Activated CD4-positive, alpha-beta T cell treated with anti-CD3 and anti-CD28 coated beads for 36 hours (primary cell): ENCODE data around the gene OPN1SW. TPM values are rescaled to one million over a fixed set of nuclear protein-coding genes. Genes with fewer than 3 reads are reported as not detected.

ENCODE experiments used
- ATAC-seq: fragments of 200-7000 bp; cut with Tn5 transposase; one replicate; pipeline ENCODE4 v1.10.0; 2021; ENCODE audit warnings: mild to moderate bottlenecking, moderate library complexity
- CTCF ChIA-PET: fragments of 350-600 bp; sonication (Branson Sonifier 250); formaldehyde crosslinking; loops from one replicate; lab custom pipeline; 2021; ENCODE audit warnings: antibody characterized with exemption; lab: Charles Lee
- POLR2A ChIA-PET: fragments of 350-600 bp; sonication (Branson Sonifier 250); formaldehyde crosslinking; loops from one replicate; lab custom pipeline; 2021; ENCODE audit warnings: antibody characterized with exemption, inconsistent platforms; lab: Charles Lee
- DNase-seq: peaks from one replicate; pipeline ENCODE4 v3.0.0-alpha.2; 2020
- H3K27ac Mint-ChIP-seq: one replicate; pipeline ENCODE4 v1.8.0; 2021; ENCODE audit warnings: mixed read lengths
- H3K27me3 Mint-ChIP-seq: one replicate; pipeline ENCODE4 v1.8.0; 2021; ENCODE audit warnings: mixed read lengths
- H3K36me3 Mint-ChIP-seq: one replicate; pipeline ENCODE4 v1.8.0; 2021; ENCODE audit warnings: low read depth, mixed read lengths
- H3K4me1 Mint-ChIP-seq: one replicate; pipeline ENCODE4 v1.8.0; 2021; ENCODE audit warnings: mixed read lengths
- H3K4me3 Mint-ChIP-seq: one replicate; pipeline ENCODE4 v1.8.0; 2021; ENCODE audit warnings: mild to moderate bottlenecking, moderate library complexity, mixed read lengths
- H3K9me3 Mint-ChIP-seq: one replicate; pipeline ENCODE4 v1.8.0; 2021; ENCODE audit warnings: low read depth, mixed read lengths
- intact Hi-C, 2 experiments: fragments of 100-400 bp; cut with DNase I in 1 of 2; cut with micrococcal nuclease in 1 of 2; formaldehyde crosslinking; loops; one replicate each; pipeline versions ENCODE4 v1.14.2 to v1.15.1; 2022 to 2024; cut with DNase I, micrococcal nuclease
- total RNA-seq, 2 experiments: library from RNA; stranded (reverse); gene quantifications; one replicate each; pipeline ENCODE4 v1.2.3, GENCODE V29; 2021

Gene OPN1SW, protein sequence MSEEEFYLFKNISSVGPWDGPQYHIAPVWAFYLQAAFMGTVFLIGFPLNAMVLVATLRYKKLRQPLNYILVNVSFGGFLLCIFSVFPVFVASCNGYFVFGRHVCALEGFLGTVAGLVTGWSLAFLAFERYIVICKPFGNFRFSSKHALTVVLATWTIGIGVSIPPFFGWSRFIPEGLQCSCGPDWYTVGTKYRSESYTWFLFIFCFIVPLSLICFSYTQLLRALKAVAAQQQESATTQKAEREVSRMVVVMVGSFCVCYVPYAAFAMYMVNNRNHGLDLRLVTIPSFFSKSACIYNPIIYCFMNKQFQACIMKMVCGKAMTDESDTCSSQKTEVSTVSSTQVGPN
- total RNA-seq = not detected

GRCh38 chr7:128775744-128776474 lies at the start of gene OPN1SW:
OPN1SW (minus strand) TSS chr7:128775794; CDS start chr7:128775781, 13 bp downstream.
- peaks cover 17% of the 10 kb centered on the region for H3K9me3 Mint-ChIP-seq
- ATAC-seq = no peak
- no peak within 1 kb of the TSS for H3K27ac Mint-ChIP-seq
- DNase-seq = no peak
- no peak within 1 kb of the TSS for H3K4me3 Mint-ChIP-seq
- H3K27me3 Mint-ChIP-seq = no peaks in the 10 kb centered on the region
- peaks cover 13% of the 10 kb centered on the region for H3K4me1 Mint-ChIP-seq
- intact Hi-C loops = no loop called here
- H3K36me3 Mint-ChIP-seq = peaks cover 30% of the 10 kb centered on the region
- ChIA-PET CTCF (interaction anchor here (0.6 kb wide), 1 partner anchor 15 kb away, joined by 3 read pairs; no protein-coding TSS in a partner anchor), POLR2A (no interaction called here)

GRCh38 chr7:128821724-128822123 lies 46.1 kb upstream of the OPN1SW start:
- Mint-ChIP-seq H3K4me3 (no peak overlapping the region), H3K9me3 (no peaks in the 10 kb centered on the region), H3K36me3 (no peaks in the 10 kb centered on the region), H3K27me3 (no peaks in the 10 kb centered on the region), H3K4me1 (peaks cover 5% of the 10 kb centered on the region), H3K27ac (no peak overlapping the region)
- intact Hi-C loops = no loop called here
- no peak for DNase-seq
- CTCF ChIA-PET = no interaction called here
- POLR2A ChIA-PET = no interaction called here
- no peak for ATAC-seq

DNA sequence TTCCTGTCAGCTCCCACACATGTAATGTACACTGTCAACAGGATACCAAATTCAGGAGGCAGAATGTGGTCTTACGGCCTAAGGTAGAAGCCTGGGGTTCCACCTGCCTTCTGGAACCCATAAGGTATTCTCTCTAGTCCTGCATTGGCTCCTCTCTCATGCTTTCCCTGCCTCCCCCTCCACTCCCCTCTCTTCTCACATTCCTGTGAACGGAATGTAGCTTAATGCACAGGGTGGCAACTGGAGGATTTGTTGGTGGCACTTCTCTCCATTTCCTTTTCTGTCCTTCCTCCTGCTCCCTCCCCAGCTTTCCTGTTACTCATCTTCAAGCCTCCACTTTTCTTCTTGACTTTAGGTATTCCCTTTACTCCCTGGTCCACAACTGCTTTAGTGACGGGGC lies 43.1 kb upstream of the OPN1SW start:
- DNase-seq (no peak), ATAC-seq (no peak)
- Mint-ChIP-seq H3K9me3 (no peaks in the 10 kb centered on the region), H3K4me1 (peaks cover 5% of the 10 kb centered on the region), H3K36me3 (no peaks in the 10 kb centered on the region), H3K27ac (no peak overlapping the region), H3K27me3 (no peaks in the 10 kb centered on the region), H3K4me3 (no peak overlapping the region)
- ChIA-PET POLR2A (interaction anchor here (0.6 kb wide), 1 partner anchor 14 kb away, joined by 3 read pairs; no protein-coding TSS in a partner anchor), CTCF (interaction anchor here (0.8 to 1.2 kb wide), 2 partner anchors 13 to 41 kb away, joined by 3 to 5 read pairs; no protein-coding TSS in a partner anchor)
- intact Hi-C loops = no loop called here

DNA sequence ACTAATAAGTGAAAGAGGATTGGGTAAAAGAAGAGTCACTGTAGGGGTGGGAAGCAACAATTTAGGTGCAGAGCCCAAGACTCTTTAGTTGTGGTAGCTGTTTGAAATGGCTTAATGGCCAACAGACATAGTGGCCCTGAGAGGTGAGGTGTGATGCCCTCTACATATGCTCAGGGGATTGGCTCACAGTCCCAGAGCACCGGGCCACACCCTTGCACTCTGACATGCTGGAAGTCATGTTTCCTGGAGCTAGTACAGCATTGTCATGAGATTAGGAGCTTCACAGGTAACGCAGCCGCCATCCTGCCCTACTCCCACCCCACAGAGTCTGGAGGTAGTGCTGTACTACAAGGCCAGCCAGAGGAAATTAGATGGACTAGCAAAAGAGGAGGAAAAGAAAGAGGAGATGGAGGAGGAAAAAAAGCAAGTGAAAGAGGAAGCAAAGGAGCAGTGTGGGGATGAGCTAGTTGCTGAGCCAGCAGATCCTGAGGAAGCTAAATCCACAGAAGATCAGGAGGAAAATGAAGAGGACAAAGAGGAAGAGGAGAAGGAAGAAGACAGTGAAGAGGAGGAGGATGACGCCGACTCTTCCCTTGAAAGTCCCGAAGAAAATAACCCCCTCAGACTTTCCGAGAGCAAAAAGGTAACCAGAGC lies 39.8 kb upstream of the OPN1SW start:
- ChIA-PET POLR2A (no interaction called here), CTCF (interaction anchor here (0.8 kb wide), 1 partner anchor 894 kb away, joined by 3 read pairs; no protein-coding TSS in a partner anchor)
- H3K27me3 Mint-ChIP-seq = no peaks in the 10 kb centered on the region
- no peak overlapping the region for H3K4me3 Mint-ChIP-seq
- intact Hi-C loops = no loop called here
- ATAC-seq = no peak
- no peaks in the 10 kb centered on the region for H3K9me3 Mint-ChIP-seq
- DNase-seq = no peak
- H3K27ac Mint-ChIP-seq = no peak overlapping the region
- H3K4me1 Mint-ChIP-seq = peaks cover 5% of the 10 kb centered on the region
- no peaks in the 10 kb centered on the region for H3K36me3 Mint-ChIP-seq

- CTCF ChIA-PET = interaction anchor here (0.8 kb wide), 1 partner anchor 19 kb away, joined by 3 read pairs; no protein-coding TSS in a partner anchor
- no peaks in the 10 kb centered on the region for H3K9me3 Mint-ChIP-seq
- ATAC-seq = no peak
Observed at GRCh38 chr7:128814499-128814898, 38.9 kb upstream of the OPN1SW start.

DNA sequence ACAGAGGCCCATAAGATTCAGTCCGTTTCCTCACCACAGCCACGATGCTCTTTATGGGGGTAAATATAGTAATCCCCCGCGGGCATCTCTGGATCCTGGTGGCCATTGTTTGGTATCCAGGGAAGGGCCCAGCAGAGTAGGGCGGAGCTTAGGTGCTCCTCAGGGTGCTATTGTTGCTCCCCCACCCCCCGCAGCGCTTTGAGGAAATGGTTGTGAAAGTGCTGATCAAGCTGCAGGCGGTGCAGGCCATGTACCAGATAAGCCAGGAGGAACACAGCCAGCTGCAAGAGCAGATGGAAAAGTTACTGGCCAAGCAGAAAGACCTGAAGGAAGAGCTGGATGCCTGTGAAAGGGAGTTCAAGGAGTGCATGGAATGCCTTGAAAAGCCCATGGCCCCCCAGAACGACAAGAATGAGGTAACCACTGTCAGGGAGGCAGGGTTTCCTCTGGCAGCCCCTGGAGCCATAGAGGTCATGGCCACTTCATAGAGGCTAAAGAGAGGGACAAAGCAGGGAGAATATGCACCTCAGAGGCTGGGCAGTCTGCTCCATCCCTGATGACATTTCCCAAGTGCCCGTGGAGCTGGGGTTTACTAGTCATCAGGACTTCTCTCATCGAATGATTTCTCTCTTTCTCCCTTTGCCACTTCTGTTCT lies 37.0 kb upstream of the OPN1SW start:
- Mint-ChIP-seq H3K4me3 (no peak overlapping the region), H3K4me1 (no peaks in the 10 kb centered on the region), H3K36me3 (no peaks in the 10 kb centered on the region), H3K27me3 (no peaks in the 10 kb centered on the region), H3K27ac (no peak overlapping the region), H3K9me3 (no peaks in the 10 kb centered on the region)
- no peak for DNase-seq
- ChIA-PET CTCF (interaction anchor here (0.6 to 1.7 kb wide), 2 partner anchors 71 to 1949 kb away, joined by 4 to 7 read pairs; no protein-coding TSS in a partner anchor), POLR2A (no interaction called here)
- intact Hi-C loops = no loop called here
- ATAC-seq = no peak

More at GRCh38 chr7:128814499-128814898, 38.9 kb upstream of the OPN1SW start:
- POLR2A ChIA-PET = no interaction called here
- no peaks in the 10 kb centered on the region for H3K36me3 Mint-ChIP-seq
- DNase-seq = no peak
- intact Hi-C loops = no loop called here
- H3K27ac Mint-ChIP-seq = no peak overlapping the region
- no peaks in the 10 kb centered on the region for H3K4me1 Mint-ChIP-seq
- H3K4me3 Mint-ChIP-seq = no peak overlapping the region
- H3K27me3 Mint-ChIP-seq = no peaks in the 10 kb centered on the region

GRCh38 chr7:128811631-128812430 lies 36.2 kb upstream of the OPN1SW start:
- POLR2A ChIA-PET = no interaction called here
- CTCF ChIA-PET = interaction anchor here (0.6 to 1.7 kb wide), 3 partner anchors 28 to 1950 kb away, joined by 3 to 7 read pairs (median 4); no protein-coding TSS in a partner anchor
- Mint-ChIP-seq H3K4me3 (no peak overlapping the region), H3K36me3 (no peaks in the 10 kb centered on the region), H3K9me3 (no peaks in the 10 kb centered on the region), H3K4me1 (no peaks in the 10 kb centered on the region), H3K27me3 (no peaks in the 10 kb centered on the region), H3K27ac (no peak overlapping the region)
- DNase-seq = no peak
- intact Hi-C loops = no loop called here
- no peak for ATAC-seq

- no peaks in the 10 kb centered on the region for H3K27me3 Mint-ChIP-seq
- no peak for ATAC-seq
- CTCF ChIA-PET = interaction anchor here (0.6 kb wide), 1 partner anchor 27 kb away, joined by 3 read pairs; no protein-coding TSS in a partner anchor
Observed at GRCh38 chr7:128810997-128811396, 35.4 kb upstream of the OPN1SW start.

DNA sequence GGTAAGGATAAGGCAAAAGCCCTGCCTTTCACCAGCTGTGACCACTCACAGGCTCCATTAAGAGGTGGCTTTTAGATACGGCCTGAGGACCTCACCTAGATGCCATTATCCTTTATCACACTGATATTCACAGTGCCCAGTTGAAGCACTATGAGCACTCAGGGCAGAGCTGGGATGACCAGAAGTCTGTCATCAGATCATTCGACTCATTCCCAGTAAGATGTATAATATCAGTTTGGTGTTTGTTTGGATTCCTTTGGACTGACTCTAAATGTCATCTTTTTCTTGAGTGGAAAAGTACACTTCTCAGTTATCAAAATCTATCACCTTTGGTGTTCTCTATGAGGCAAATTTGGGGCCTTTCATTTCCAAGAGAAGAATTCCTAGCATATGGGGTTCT lies 34.9 kb upstream of the OPN1SW start:
- Mint-ChIP-seq H3K27me3 (no peaks in the 10 kb centered on the region), H3K4me3 (no peak overlapping the region), H3K9me3 (no peaks in the 10 kb centered on the region), H3K36me3 (peaks cover 2% of the 10 kb centered on the region), H3K27ac (no peak overlapping the region), H3K4me1 (no peaks in the 10 kb centered on the region)
- ChIA-PET POLR2A (no interaction called here), CTCF (no interaction called here)
- intact Hi-C loops = no loop called here
- ATAC-seq = no peak
- DNase-seq = no peak

More at GRCh38 chr7:128810997-128811396, 35.4 kb upstream of the OPN1SW start:
- Mint-ChIP-seq H3K9me3 (no peaks in the 10 kb centered on the region), H3K4me1 (no peaks in the 10 kb centered on the region), H3K4me3 (no peak overlapping the region), H3K36me3 (no peaks in the 10 kb centered on the region), H3K27ac (no peak overlapping the region)
- intact Hi-C loops = no loop called here
- no peak for DNase-seq
- POLR2A ChIA-PET = no interaction called here

GRCh38 chr7:128809363-128809762 lies 33.8 kb upstream of the OPN1SW start:
- Mint-ChIP-seq H3K4me1 (no peaks in the 10 kb centered on the region), H3K9me3 (no peaks in the 10 kb centered on the region), H3K27ac (no peak overlapping the region), H3K27me3 (no peaks in the 10 kb centered on the region), H3K36me3 (peaks cover 2% of the 10 kb centered on the region), H3K4me3 (no peak overlapping the region)
- DNase-seq (no peak), ATAC-seq (no peak)
- intact Hi-C loops = no loop called here
- ChIA-PET CTCF (no interaction called here), POLR2A (no interaction called here)
